ENCODE results near the gene CNTNAP5. TPM values are rescaled to one million over a fixed set of nuclear protein-coding genes. Genes with fewer than 3 reads are reported as not detected.

Gene CNTNAP5
- total and polyA plus RNA-seq, 2 of the 4 experiments (the other 2 are of a cell fraction): not detected

- H3K4me2 ChIP-seq (ENCODE audit: low read depth, low read length): no peak overlapping the region
- no peak overlapping the region for H3K56ac ChIP-seq (ENCODE audit: extremely low read depth, insufficient read depth, low read length)
- no peak overlapping the region for H2BK120ac ChIP-seq (ENCODE audit: low read depth, low read length)
- H2AFZ ChIP-seq (replicated peaks; ENCODE audit: low read length, poor library complexity): no peak overlapping the region
- POLR2A ChIA-PET (ENCODE audit: unreplicated experiment): no interaction called here
- no peaks in the 10 kb centered on the region for H3K27me3 ChIP-seq (ENCODE audit: control insufficient read depth, insufficient read depth, low read length)
- no peaks in the 10 kb centered on the region for H3K79me1 ChIP-seq (ENCODE audit: low read depth in 1 of 2, low read length in 2 of 2)
- no peak overlapping the region for H4K91ac ChIP-seq (ENCODE audit: insufficient read depth, low read depth, low read length)
- intact Hi-C loops (cut with micrococcal nuclease): no loop called here
- no peak overlapping the region for H2AK5ac ChIP-seq (ENCODE audit: low read depth, low read length)
- no peak overlapping the region for H3K27ac ChIP-seq (ENCODE audit: insufficient read depth, low read length)
- no peaks in the 10 kb centered on the region for H3K9me3 ChIP-seq (ENCODE audit: control insufficient read depth, insufficient read depth, low read length)
- no peak overlapping the region for H2BK5ac ChIP-seq (ENCODE audit: low read depth, low read length, poor library complexity, severe bottlenecking)
- no peaks in the 10 kb centered on the region for H3K9me1 ChIP-seq (ENCODE audit: insufficient read depth, low read length)
- no peak overlapping the region for H2BK15ac ChIP-seq (ENCODE audit: low read depth, low read length)
- H4K20me1 ChIP-seq (ENCODE audit: insufficient read depth, low read length): no peaks in the 10 kb centered on the region
- H4K8ac ChIP-seq (ENCODE audit: low read depth in 2 of 2, low read length in 2 of 2): no peak overlapping the region
- no peak overlapping the region for H3K18ac ChIP-seq (ENCODE audit: low read depth, low read length)
- dilution Hi-C loops (cut with HindIII; ENCODE audit: low sequenced_read_pairs, unreplicated experiment): no loop called here
- CTCF ChIA-PET: no interaction called here
- ATAC-seq (ENCODE audit: low read depth) (no peak), DNase-seq (no peak)
- in situ Hi-C loops (cut with MboI; ENCODE audit: low sequenced_read_pairs): no loop called here
- H3K4me1 ChIP-seq (ENCODE audit: control insufficient read depth, insufficient read depth, low read length): no peaks in the 10 kb centered on the region
- no TSS peak for BruUV-seq (replicated peaks)
- no peak overlapping the region for H3K14ac ChIP-seq (replicated peaks; ENCODE audit: low read depth, low read length)
- no peak overlapping the region for H2BK20ac ChIP-seq (ENCODE audit: low read depth, low read length)
- no peak overlapping the region for H3K23ac ChIP-seq (ENCODE audit: low read depth, low read length)
- no peak overlapping the region for H4K5ac ChIP-seq (ENCODE audit: low read depth, low read length)
- no peaks in the 10 kb centered on the region for H3K36me3 ChIP-seq (ENCODE audit: control insufficient read depth, insufficient read depth, low read length)
- no peak for TF ChIP-seq USF2 (IDR thresholded peaks at IDR 0.05; ENCODE audit: low read depth, low read length)
- no peak for TF ChIP-seq POLR2A (IDR thresholded peaks at IDR 0.05; ENCODE audit: low read depth, low read length)
- no peak for TF ChIP-seq CHD1 (IDR thresholded peaks at IDR 0.05; ENCODE audit: low read depth, low read length)
- TF ChIP-seq MAFK (IDR thresholded peaks at IDR 0.05; ENCODE audit: low read depth, low read length): no peak
- TF ChIP-seq RCOR1 (IDR thresholded peaks at IDR 0.05; ENCODE audit: insufficient replicate concordance, low read length): no peak
- no peak for TF ChIP-seq SMC3 (IDR thresholded peaks at IDR 0.05; ENCODE audit: low read depth, low read length)
- TF ChIP-seq FOS (IDR thresholded peaks at IDR 0.05; ENCODE audit: low read depth, low read length): no peak
- TF ChIP-seq CEBPB (IDR thresholded peaks at IDR 0.05; ENCODE audit: low read depth, low read length): no peak
- TF ChIP-seq RFX5 (IDR thresholded peaks at IDR 0.05; ENCODE audit: low read depth, low read length): no peak
- TF ChIP-seq ELK1 (IDR thresholded peaks at IDR 0.05; ENCODE audit: borderline replicate concordance, low read depth, low read length): no peak
- TF ChIP-seq RAD21 (IDR thresholded peaks at IDR 0.05; ENCODE audit: low read length): no peak
- no peak for TF ChIP-seq MAZ (IDR thresholded peaks at IDR 0.05; ENCODE audit: borderline replicate concordance, low read depth, low read length)
- no peak for TF ChIP-seq NFE2L2 (IDR thresholded peaks at IDR 0.05; ENCODE audit: low read depth, low read length)
- no peak for TF ChIP-seq CTCF (conservative IDR thresholded peaks at IDR 0.05; ENCODE audit: low read depth, low read length)
- no peak for TF ChIP-seq BHLHE40 (IDR thresholded peaks at IDR 0.05; ENCODE audit: low read depth, low read length)
- TF ChIP-seq MXI1 (IDR thresholded peaks at IDR 0.05; ENCODE audit: borderline replicate concordance, low read depth, low read length): no peak
- no peak overlapping the region for H3K4me3 ChIP-seq (ENCODE audit: insufficient read depth, low read depth, low read length)
- H3K4ac ChIP-seq (ENCODE audit: low read depth, low read length): no peak overlapping the region
- H2AK9ac ChIP-seq (replicated peaks; ENCODE audit: low read depth, low read length, poor library complexity): no peak overlapping the region
- no peak overlapping the region for H3K9ac ChIP-seq (ENCODE audit: low read depth, low read length)
Measured at GRCh38 chr2:124886216-124886615, 861.1 kb downstream of the CNTNAP5 start.

Data from IMR-90 (cell line).